Right ventricle myocardium superior (tissue), 1 donor: ENCODE data around the gene UQCRQ. TPM values are rescaled to one million over a fixed set of nuclear protein-coding genes. Genes with fewer than 3 reads are reported as not detected.

Experiments used
- ATAC-seq: fragments of 200-7000 bp; cut with Tn5 transposase; one replicate; pipeline ENCODE4 v1.9.1; 2020; ENCODE audit warnings: mild to moderate bottlenecking; ENCODE audit not compliant: poor library complexity
- DNase-seq: peaks from one replicate; pipeline ENCODE4 v3.0.0-alpha.2; 2020
- intact Hi-C: fragments of 100-400 bp; cut with DNase I; formaldehyde crosslinking; loops from one replicate; pipeline ENCODE4 v1.11.2; 2022
- total RNA-seq: library from RNA; stranded (reverse); fragmentation: NEBNext Ultra II Directional; extraction: Animal tissue kit (Norgen Biotek cat#: 25700); gene quantifications from one replicate; pipeline ENCODE4 v1.2.1, GENCODE V29; 2021
- donor health status: DM: no; HTN: yes; CAD: no; lungs with severe emphysema.

UQCRQ gene
- total RNA-seq, 1 donor from 2014 or later, result 1,987 TPM

- DNase-seq, result no peak
- intact Hi-C loops, result no loop called here
- no peak for ATAC-seq
These were observed 19.8 kb downstream of the UQCRQ start for GRCh38 chr5:132886064-132886823.

DNA sequence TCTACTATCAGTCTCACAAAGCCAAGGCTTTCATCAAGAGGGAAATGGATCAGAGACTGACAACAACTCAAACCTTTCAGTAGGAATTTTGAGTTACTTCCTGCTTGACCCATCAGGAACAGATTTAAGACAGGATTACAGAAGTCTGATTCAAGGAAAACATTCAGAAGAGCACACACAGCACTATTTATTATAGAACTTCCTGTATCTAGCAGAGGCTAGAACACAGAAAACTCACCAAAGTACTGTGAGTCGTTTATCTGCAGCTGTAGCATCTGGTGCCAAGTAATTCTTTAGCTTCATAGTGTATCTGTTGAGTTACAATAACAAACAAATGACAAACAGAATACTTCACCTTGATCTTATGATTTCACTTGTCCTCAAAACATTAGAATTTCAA lies 20.8 kb downstream of the UQCRQ start:
- intact Hi-C loops, result no loop called here
- no peak for ATAC-seq
- no peak for DNase-seq

DNA sequence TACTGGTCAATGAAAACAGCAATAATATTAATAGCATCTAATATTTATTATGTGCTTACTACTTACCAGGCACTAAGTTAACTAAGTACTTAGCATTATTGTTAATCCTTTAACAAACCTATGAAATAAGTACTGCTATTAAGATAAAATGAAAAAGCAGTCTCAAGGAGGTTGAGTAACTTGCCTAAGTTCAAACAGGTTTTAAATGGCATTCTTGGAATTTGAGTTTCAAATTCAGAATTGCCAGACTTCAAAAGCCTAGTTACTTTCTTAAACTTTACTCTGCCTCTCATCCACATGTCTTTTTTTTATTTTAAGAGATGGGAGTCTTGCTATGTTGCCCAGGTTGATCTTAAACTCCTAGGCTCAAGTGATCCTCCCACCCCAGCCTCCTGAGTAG lies 23.1 kb downstream of the UQCRQ start:
- DNase-seq, result no peak
- intact Hi-C loops, result no loop called here
- ATAC-seq, result no peak

DNA sequence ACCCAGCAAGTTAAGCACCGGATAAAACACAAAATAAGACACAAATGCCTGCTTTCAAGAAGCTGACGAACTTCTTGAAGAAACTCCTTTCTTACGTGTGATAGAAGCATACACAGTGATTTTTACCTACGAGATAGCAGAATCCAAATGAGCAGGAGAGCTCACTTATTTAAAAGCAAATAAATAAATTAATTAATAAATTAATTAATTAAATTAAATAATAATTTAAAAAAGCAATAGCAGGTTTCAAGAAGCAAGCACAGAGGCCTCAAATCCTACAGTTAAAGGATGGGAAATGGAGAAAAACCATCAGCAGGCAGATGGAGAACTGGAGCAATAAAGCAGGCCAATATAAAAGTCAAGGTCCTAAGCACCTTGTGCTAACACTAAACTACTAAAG lies 24.4 kb downstream of the UQCRQ start:
- intact Hi-C loops, result no loop called here
- no peak for ATAC-seq

GRCh38 chr5:132895719-132896305 lies 29.4 kb downstream of the UQCRQ start:
- DNase-seq (no peak), ATAC-seq (peak; percentile 51)
- intact Hi-C loops, result no loop called here

More for the DNA sequence above, 24.4 kb downstream of the UQCRQ start:
- DNase-seq, result no peak

DNA sequence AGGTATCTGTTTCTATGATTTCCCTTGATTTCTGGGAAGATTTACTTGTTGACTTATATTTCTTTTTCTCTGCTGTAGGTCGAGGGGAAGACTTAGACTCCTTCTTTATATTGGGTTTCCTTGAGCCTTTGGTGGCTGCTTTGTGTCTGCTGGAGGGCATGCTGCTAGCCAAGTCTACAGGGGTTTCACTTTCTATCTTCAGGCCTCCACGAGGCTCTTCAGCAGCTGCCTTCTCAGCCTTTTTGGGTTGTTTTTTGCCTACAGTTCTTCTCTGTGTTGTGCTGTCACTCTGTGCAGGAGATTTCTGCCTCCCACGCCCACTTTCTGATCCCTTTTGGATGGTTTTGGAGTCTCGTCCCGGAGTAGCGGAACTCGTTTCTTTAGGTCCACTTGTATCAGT lies 30.2 kb downstream of the UQCRQ start:
- ATAC-seq (no peak), DNase-seq (no peak)
- intact Hi-C loops, result no loop called here

GRCh38 chr5:132898094-132898493 lies 31.7 kb downstream of the UQCRQ start:
- DNase-seq (no peak), ATAC-seq (no peak)
- intact Hi-C loops, result no loop called here

GRCh38 chr5:132901036-132901435 lies 34.6 kb downstream of the UQCRQ start:
- no peak for DNase-seq
- ATAC-seq, result no peak
- intact Hi-C loops, result no loop called here

DNA sequence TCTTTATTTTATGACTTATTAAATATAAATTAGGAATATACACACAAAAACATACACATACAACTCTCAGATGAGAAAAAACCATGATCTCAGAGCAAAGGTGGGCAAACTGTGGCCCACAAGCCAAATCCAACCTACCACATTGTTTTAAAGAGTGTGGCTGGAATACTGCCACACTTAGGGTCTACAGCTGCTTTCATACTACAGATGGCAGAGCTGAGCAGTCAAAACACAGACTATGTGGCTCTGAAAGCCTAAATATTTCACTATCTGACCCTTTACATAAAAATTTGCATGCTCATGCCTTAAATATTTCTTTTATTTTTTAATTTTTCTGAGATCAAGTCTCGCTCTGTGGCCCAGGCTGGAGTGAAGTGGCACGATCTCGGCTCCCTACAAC lies 35.3 kb downstream of the UQCRQ start:
- no peak for DNase-seq
- intact Hi-C loops, result no loop called here
- no peak for ATAC-seq

DNA sequence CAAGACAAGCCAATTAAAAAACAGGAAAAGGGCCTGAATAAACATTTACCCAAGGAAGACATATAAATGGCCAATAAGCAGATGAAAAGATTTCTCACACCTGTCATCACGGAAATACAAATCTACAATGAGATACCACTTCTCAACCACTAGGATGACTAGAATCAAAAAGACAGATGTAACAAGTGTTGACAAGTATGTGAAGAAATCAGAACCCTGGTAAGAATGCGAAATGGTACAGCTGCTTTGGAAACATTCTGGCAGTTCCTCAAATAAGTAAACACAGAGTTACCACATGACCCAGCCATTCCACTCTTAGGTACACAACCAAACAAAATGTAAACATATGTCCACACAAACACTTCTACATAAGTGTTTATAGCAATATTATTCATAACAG lies 39.5 kb downstream of the UQCRQ start:
- DNase-seq, result no peak
- intact Hi-C loops, result no loop called here
- peak; percentile 54 for ATAC-seq

DNA sequence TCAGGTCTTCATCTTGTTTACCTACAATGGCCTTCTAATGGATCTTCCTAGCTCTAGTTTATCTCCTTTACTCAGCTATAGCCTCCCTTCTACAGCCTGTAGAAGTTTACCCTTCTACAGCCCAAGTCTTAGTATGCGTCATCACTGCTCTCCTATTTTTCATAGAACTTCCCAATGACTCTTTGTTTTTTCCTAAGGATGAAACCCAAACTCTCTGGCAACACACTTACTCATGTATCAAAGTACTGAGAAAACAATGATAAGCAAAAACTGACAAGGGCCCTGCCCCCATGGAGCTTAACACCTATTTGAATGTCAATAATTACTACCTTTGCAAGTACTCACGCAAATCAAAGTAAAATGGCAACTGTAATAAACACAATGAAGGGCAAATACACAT lies 40.7 kb downstream of the UQCRQ start:
- intact Hi-C loops, result no loop called here
- ATAC-seq (no peak), DNase-seq (no peak)

- ATAC-seq, result no peak
- DNase-seq, result no peak
- intact Hi-C loops, result no loop called here
These were observed 43.3 kb downstream of the UQCRQ start for GRCh38 chr5:132909702-132910101.

- ATAC-seq (no peak), DNase-seq (no peak)
- intact Hi-C loops, result no loop called here
These were observed 49.2 kb downstream of the UQCRQ start for GRCh38 chr5:132915681-132916080.

- intact Hi-C loops, result no loop called here
- DNase-seq, result no peak
These were observed 49.6 kb downstream of the UQCRQ start for GRCh38 chr5:132916086-132916485.

More at GRCh38 chr5:132916086-132916485, 49.6 kb downstream of the UQCRQ start:
- no peak for ATAC-seq

Other genes with a start within 250 kb of the UQCRQ start
- gene IL13, start 208.5 kb upstream of the UQCRQ start, total RNA-seq, result not detected
- not detected for gene IL4, start 192.7 kb upstream of the UQCRQ start, total RNA-seq
- 9.1 TPM for gene KIF3A, start 129.1 kb upstream of the UQCRQ start, total RNA-seq
- 0.08 TPM for gene CCNI2, start 119.2 kb upstream of the UQCRQ start, total RNA-seq
- gene SEPTIN8, start 89.4 kb upstream of the UQCRQ start, total RNA-seq, result 26.3 TPM
- 0.13 TPM for gene SOWAHA, start 53.3 kb upstream of the UQCRQ start, total RNA-seq
- 3.6 TPM for gene SHROOM1, start 36.0 kb upstream of the UQCRQ start, total RNA-seq
- gene GDF9, start 173 bp upstream of the UQCRQ start, total RNA-seq, result 0.16 TPM
- gene LEAP2, start 7.0 kb downstream of the UQCRQ start, total RNA-seq, result 1.0 TPM
- gene AFF4, start 97.0 kb downstream of the UQCRQ start, total RNA-seq, result 26.8 TPM
- gene ZCCHC10, start 159.9 kb downstream of the UQCRQ start, total RNA-seq, result 14.7 TPM
- 68.8 TPM for gene HSPA4, start 185.4 kb downstream of the UQCRQ start, total RNA-seq